Activated CD8-positive, alpha-beta T cell treated with anti-CD3 and anti-CD28 coated beads, Interleukin-2, amount 10 ng/mL, durations not matched to agents 7 days and 5 days (primary cell): Measurements from ENCODE around the gene TMEM260. TPM values are rescaled to one million over a fixed set of nuclear protein-coding genes. Genes with fewer than 3 reads are reported as not detected.

Experiments
- ATAC-seq: fragments of 150-1000 bp; cut with Tn5 transposase; one replicate; pipeline ENCODE4 v1.10.0; 2021; ENCODE audit warnings: moderate library complexity
- CTCF ChIA-PET: fragments of 350-600 bp; sonication (Branson Sonifier 250); formaldehyde crosslinking; loops from one replicate; lab custom pipeline; 2021; ENCODE audit warnings: antibody characterized with exemption; lab: Charles Lee
- POLR2A ChIA-PET: fragments of 350-600 bp; sonication (Branson Sonifier 250); formaldehyde crosslinking; loops from one replicate; lab custom pipeline; 2021; ENCODE audit warnings: antibody characterized with exemption; lab: Charles Lee
- DNase-seq: peaks from one replicate; pipeline ENCODE4 v3.0.0-alpha.2; 2020
- H3K27ac Mint-ChIP-seq: one replicate; pipeline ENCODE4 v1.8.0; 2021; ENCODE audit warnings: mild to moderate bottlenecking, mixed read lengths
- H3K27me3 Mint-ChIP-seq: one replicate; pipeline ENCODE4 v1.8.0; 2021; ENCODE audit warnings: low read depth, mixed read lengths
- H3K36me3 Mint-ChIP-seq: one replicate; pipeline ENCODE4 v1.8.0; 2021; ENCODE audit warnings: low read depth, mixed read lengths
- H3K4me1 Mint-ChIP-seq: one replicate; pipeline ENCODE4 v1.8.0; 2021; ENCODE audit warnings: low read depth, mixed read lengths
- H3K4me3 Mint-ChIP-seq: one replicate; pipeline ENCODE4 v1.8.0; 2021; ENCODE audit warnings: mild to moderate bottlenecking, mixed read lengths
- H3K9me3 Mint-ChIP-seq: one replicate; pipeline ENCODE4 v1.8.0; 2022; ENCODE audit warnings: mixed read lengths; ENCODE audit not compliant: insufficient read depth
- total RNA-seq, 2 experiments: library from RNA; stranded (reverse); gene quantifications; one replicate each; pipeline ENCODE4 v1.2.3, GENCODE V29; 2021

Gene TMEM260
- total RNA-seq, 2 experiments from 2014 or later: 13.9 to 15.8 TPM

GRCh38 chr14:56569174-56569573 is 10.4 kb upstream of the TMEM260 start:
- peaks cover 11% of the 10 kb centered on the region for H3K27me3 Mint-ChIP-seq
- no peaks in the 10 kb centered on the region for H3K36me3 Mint-ChIP-seq
- no peak for DNase-seq
- H3K4me3 Mint-ChIP-seq: no peak overlapping the region
- H3K27ac Mint-ChIP-seq: no peak overlapping the region
- ATAC-seq: no peak
- H3K4me1 Mint-ChIP-seq: no peaks in the 10 kb centered on the region
- ChIA-PET POLR2A (no interaction called here), CTCF (no interaction called here)
- no peaks in the 10 kb centered on the region for H3K9me3 Mint-ChIP-seq

- H3K4me3 Mint-ChIP-seq: no peak overlapping the region
- POLR2A ChIA-PET: no interaction called here
- DNase-seq (no peak), ATAC-seq (no peak)
- H3K9me3 Mint-ChIP-seq: no peaks in the 10 kb centered on the region
- H3K27me3 Mint-ChIP-seq: peaks cover 7% of the 10 kb centered on the region
- H3K27ac Mint-ChIP-seq: no peak overlapping the region
- no peaks in the 10 kb centered on the region for H3K36me3 Mint-ChIP-seq
- H3K4me1 Mint-ChIP-seq: no peaks in the 10 kb centered on the region
- CTCF ChIA-PET: no interaction called here
Measured at GRCh38 chr14:56570295-56570694, 9.3 kb upstream of the TMEM260 start.

GRCh38 chr14:56580221-56580711 is 668 bp downstream of the TMEM260 start:
- Mint-ChIP-seq H3K9me3 (no peaks in the 10 kb centered on the region), H3K4me3 (peak overlapping the region; percentile 91), H3K27me3 (no peaks in the 10 kb centered on the region), H3K27ac (peak overlapping the region; percentile 98), H3K4me1 (peaks cover 23% of the 10 kb centered on the region), H3K36me3 (peaks cover 8% of the 10 kb centered on the region)
- ATAC-seq: no peak
- CTCF ChIA-PET: interaction anchor here (0.6 to 3.2 kb wide), 9 partner anchors 9 to 938 kb away, joined by 3 to 27 read pairs (median 3); partner anchors contain the start of genes AP5M1 and EXOC5
- DNase-seq: no peak
- POLR2A ChIA-PET: interaction anchor here (0.7 to 1.8 kb wide), 5 partner anchors 10 to 689 kb away, joined by 3 to 5 read pairs (median 3); no protein-coding TSS in a partner anchor

GRCh38 chr14:56581041-56581727 is 1.6 kb downstream of the TMEM260 start:
- ATAC-seq: no peak
- Mint-ChIP-seq H3K9me3 (no peaks in the 10 kb centered on the region), H3K27me3 (no peaks in the 10 kb centered on the region), H3K4me3 (peak overlapping the region; percentile 91), H3K36me3 (peaks cover 8% of the 10 kb centered on the region), H3K4me1 (peaks cover 23% of the 10 kb centered on the region), H3K27ac (no peak overlapping the region)
- ChIA-PET POLR2A (interaction anchor here (0.7 kb wide), 1 partner anchor 11 kb away, joined by 3 read pairs; no protein-coding TSS in a partner anchor), CTCF (no interaction called here)
- no peak for DNase-seq

GRCh38 chr14:56585461-56586084 is 6.0 kb downstream of the TMEM260 start:
- ATAC-seq: no peak
- H3K27me3 Mint-ChIP-seq: no peaks in the 10 kb centered on the region
- no peak overlapping the region for H3K4me3 Mint-ChIP-seq
- peaks cover 13% of the 10 kb centered on the region for H3K36me3 Mint-ChIP-seq
- no peak overlapping the region for H3K27ac Mint-ChIP-seq
- no peaks in the 10 kb centered on the region for H3K9me3 Mint-ChIP-seq
- ChIA-PET CTCF (no interaction called here), POLR2A (no interaction called here)
- DNase-seq: no peak
- peaks cover 15% of the 10 kb centered on the region for H3K4me1 Mint-ChIP-seq

- CTCF ChIA-PET: interaction anchor here (3.5 kb wide), 1 partner anchor 9 kb away, joined by 27 read pairs; the partner anchor contains the start of gene TMEM260
- Mint-ChIP-seq H3K4me1 (no peaks in the 10 kb centered on the region), H3K36me3 (peaks cover 12% of the 10 kb centered on the region), H3K9me3 (no peaks in the 10 kb centered on the region), H3K27ac (no peak overlapping the region), H3K4me3 (no peak overlapping the region), H3K27me3 (no peaks in the 10 kb centered on the region)
- DNase-seq (no peak), ATAC-seq (no peak)
- POLR2A ChIA-PET: no interaction called here
Measured at GRCh38 chr14:56587701-56588100, 8.1 kb downstream of the TMEM260 start.

- Mint-ChIP-seq H3K4me1 (no peaks in the 10 kb centered on the region), H3K27me3 (no peaks in the 10 kb centered on the region), H3K36me3 (peaks cover 16% of the 10 kb centered on the region), H3K9me3 (no peaks in the 10 kb centered on the region), H3K4me3 (no peak overlapping the region), H3K27ac (no peak overlapping the region)
- CTCF ChIA-PET: interaction anchor here (1.5 to 3.5 kb wide), 2 partner anchors 12 to 100 kb away, joined by 8 to 27 read pairs; partner anchors contain the start of gene TMEM260
- POLR2A ChIA-PET: interaction anchor here (1.4 kb wide), 1 partner anchor 11 kb away, joined by 5 read pairs; the partner anchor contains the start of gene TMEM260
- ATAC-seq (no peak), DNase-seq (no peak)
Measured at GRCh38 chr14:56590535-56590960, 10.9 kb downstream of the TMEM260 start.

- peaks cover 19% of the 10 kb centered on the region for H3K36me3 Mint-ChIP-seq
Measured at GRCh38 chr14:56592746-56593544, 13.3 kb downstream of the TMEM260 start.

GRCh38 chr14:56594428-56594827 is 14.8 kb downstream of the TMEM260 start:
- ChIA-PET CTCF (no interaction called here), POLR2A (no interaction called here)
- H3K27ac Mint-ChIP-seq: no peak overlapping the region
- peaks cover 22% of the 10 kb centered on the region for H3K36me3 Mint-ChIP-seq
- ATAC-seq (no peak), DNase-seq (no peak)
- no peaks in the 10 kb centered on the region for H3K27me3 Mint-ChIP-seq
- no peak overlapping the region for H3K4me3 Mint-ChIP-seq
- no peaks in the 10 kb centered on the region for H3K9me3 Mint-ChIP-seq
- H3K4me1 Mint-ChIP-seq: no peaks in the 10 kb centered on the region

More at GRCh38 chr14:56592746-56593544, 13.3 kb downstream of the TMEM260 start:
- ChIA-PET POLR2A (no interaction called here), CTCF (interaction anchor here (1.5 kb wide), 1 partner anchor 13 kb away, joined by 5 read pairs; the partner anchor contains the start of gene TMEM260)
- H3K27me3 Mint-ChIP-seq: no peaks in the 10 kb centered on the region
- no peak overlapping the region for H3K27ac Mint-ChIP-seq
- no peak for ATAC-seq
- no peak overlapping the region for H3K4me3 Mint-ChIP-seq
- no peaks in the 10 kb centered on the region for H3K9me3 Mint-ChIP-seq
- no peaks in the 10 kb centered on the region for H3K4me1 Mint-ChIP-seq
- no peak for DNase-seq

- CTCF ChIA-PET: interaction anchor here (1.5 kb wide), 1 partner anchor 10 kb away, joined by 4 read pairs; no protein-coding TSS in a partner anchor
- DNase-seq (no peak), ATAC-seq (no peak)
- Mint-ChIP-seq H3K36me3 (peaks cover 16% of the 10 kb centered on the region), H3K4me1 (no peaks in the 10 kb centered on the region), H3K4me3 (no peak overlapping the region), H3K27me3 (no peaks in the 10 kb centered on the region), H3K9me3 (no peaks in the 10 kb centered on the region), H3K27ac (no peak overlapping the region)
- POLR2A ChIA-PET: no interaction called here
Measured at GRCh38 chr14:56598519-56598918, 18.9 kb downstream of the TMEM260 start.

GRCh38 chr14:56603648-56604047 is 24.1 kb downstream of the TMEM260 start:
- POLR2A ChIA-PET: no interaction called here
- no peak overlapping the region for H3K27ac Mint-ChIP-seq
- peaks cover 4% of the 10 kb centered on the region for H3K4me1 Mint-ChIP-seq
- H3K27me3 Mint-ChIP-seq: no peaks in the 10 kb centered on the region
- ATAC-seq (no peak), DNase-seq (no peak)
- peaks cover 5% of the 10 kb centered on the region for H3K36me3 Mint-ChIP-seq
- H3K4me3 Mint-ChIP-seq: no peak overlapping the region
- CTCF ChIA-PET: no interaction called here
- H3K9me3 Mint-ChIP-seq: no peaks in the 10 kb centered on the region
